GM18508 (cell line): ENCODE measurements around the gene ARL3.
"Not testable (repeated sequence)": the region's sequence is repeated elsewhere in the genome, so short reads cannot be mapped to it uniquely, and the experiment has no call there.

Source experiments
- ATAC-seq: cut with Tn5 transposase; IDR thresholded peaks from one replicate; pipeline ENCODE4 v1.9.1; 2021; ENCODE audit warnings: moderate number of reproducible peaks; ENCODE audit not compliant: insufficient read depth, unreplicated experiment

Gene ARL3

GRCh38 chr10:102675011-102675665 lies 39.1 kb downstream of the ARL3 start:
- ATAC-seq = no peak

GRCh38 chr10:102674566-102674965 lies 39.6 kb downstream of the ARL3 start:
- no peak for ATAC-seq

GRCh38 chr10:102673819-102674511 lies 40.2 kb downstream of the ARL3 start:
- ATAC-seq = no peak

GRCh38 chr10:102673236-102673818 lies 40.9 kb downstream of the ARL3 start:
- ATAC-seq = no peak

- ATAC-seq = no peak
Measured at GRCh38 chr10:102670871-102671434, 43.2 kb downstream of the ARL3 start.

GRCh38 chr10:102670065-102670670 lies 44.0 kb downstream of the ARL3 start:
- no peak for ATAC-seq

GRCh38 chr10:102669206-102670064 lies 44.8 kb downstream of the ARL3 start:
- ATAC-seq = no peak

- ATAC-seq = no peak
Measured at GRCh38 chr10:102668326-102669107, 45.7 kb downstream of the ARL3 start.

- ATAC-seq = not testable (repeated sequence)
Measured at GRCh38 chr10:102667411-102667810, 46.8 kb downstream of the ARL3 start.

- no peak for ATAC-seq
Measured at GRCh38 chr10:102665904-102666509, 48.2 kb downstream of the ARL3 start.

GRCh38 chr10:102661658-102662028 lies 52.6 kb downstream of the ARL3 start:
- no peak for ATAC-seq

GRCh38 chr10:102660888-102661657 lies 53.1 kb downstream of the ARL3 start:
- ATAC-seq = no peak

- ATAC-seq = no peak
Measured at GRCh38 chr10:102658802-102659201, 55.4 kb downstream of the ARL3 start.

- no peak for ATAC-seq
Measured at GRCh38 chr10:102657984-102658724, 56.0 kb downstream of the ARL3 start.

GRCh38 chr10:102657451-102657850 lies 56.7 kb downstream of the ARL3 start:
- ATAC-seq = no peak

GRCh38 chr10:102656791-102657371 lies 57.3 kb downstream of the ARL3 start:
- no peak for ATAC-seq

- ATAC-seq = no peak
Measured at GRCh38 chr10:102656026-102656425, 58.2 kb downstream of the ARL3 start.
